GM19455 (cell line): ENCODE measurements around the gene GPSM1.

Source experiments
- ATAC-seq: cut with Tn5 transposase; IDR thresholded peaks from one replicate; pipeline ENCODE4 v1.9.1; 2021; ENCODE audit not compliant: unreplicated experiment

GPSM1 gene

DNA sequence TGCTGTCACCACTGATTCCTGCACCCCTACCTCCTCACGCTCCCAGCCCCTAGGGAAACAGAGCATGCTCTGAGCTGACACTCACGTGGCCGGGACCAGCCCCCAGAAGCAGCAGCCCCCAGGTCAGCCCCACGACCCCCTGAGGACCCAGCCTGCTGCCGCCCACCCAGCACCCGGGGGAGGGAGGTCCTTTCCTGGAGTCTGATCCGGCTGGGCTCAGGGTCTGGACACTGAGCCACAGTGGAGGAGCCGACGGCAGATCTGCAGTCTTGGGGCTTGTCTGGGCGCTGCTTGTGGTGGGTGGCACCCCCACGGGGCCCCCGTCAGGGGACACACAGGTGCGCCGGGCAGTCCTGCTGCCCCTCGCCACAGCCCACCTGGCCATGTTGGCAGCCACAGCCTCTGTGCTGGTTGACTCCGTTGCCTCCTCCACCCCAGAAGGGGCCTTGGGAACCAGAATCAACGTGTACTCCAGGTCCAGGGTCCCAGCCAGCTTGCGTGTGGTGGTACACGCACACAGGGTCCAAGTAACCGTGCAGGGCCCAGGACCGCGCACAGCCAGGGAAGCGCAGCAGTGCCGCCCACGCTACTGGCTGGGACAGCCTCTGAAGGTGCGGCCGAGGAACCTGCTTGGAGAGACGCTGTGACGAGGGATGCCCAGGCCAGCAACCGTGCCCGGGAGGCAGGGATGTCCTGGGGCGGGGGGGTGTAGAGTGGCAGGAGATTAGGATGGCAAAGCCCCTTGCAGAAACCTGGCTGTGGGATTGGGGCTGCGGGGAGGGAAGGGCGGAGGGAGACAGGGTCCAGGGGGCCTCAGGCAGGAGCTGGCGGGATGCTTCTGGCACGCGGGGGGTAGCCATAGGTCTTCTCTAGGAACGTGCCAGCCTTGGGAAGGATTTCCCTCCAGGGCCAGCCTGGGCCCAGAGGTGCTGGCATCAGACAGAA lies 32.7 kb downstream of the GPSM1 start:
- no peak for ATAC-seq

- ATAC-seq, result no peak
Measured at GRCh38 chr9:136361047-136361753, 33.9 kb downstream of the GPSM1 start.

DNA sequence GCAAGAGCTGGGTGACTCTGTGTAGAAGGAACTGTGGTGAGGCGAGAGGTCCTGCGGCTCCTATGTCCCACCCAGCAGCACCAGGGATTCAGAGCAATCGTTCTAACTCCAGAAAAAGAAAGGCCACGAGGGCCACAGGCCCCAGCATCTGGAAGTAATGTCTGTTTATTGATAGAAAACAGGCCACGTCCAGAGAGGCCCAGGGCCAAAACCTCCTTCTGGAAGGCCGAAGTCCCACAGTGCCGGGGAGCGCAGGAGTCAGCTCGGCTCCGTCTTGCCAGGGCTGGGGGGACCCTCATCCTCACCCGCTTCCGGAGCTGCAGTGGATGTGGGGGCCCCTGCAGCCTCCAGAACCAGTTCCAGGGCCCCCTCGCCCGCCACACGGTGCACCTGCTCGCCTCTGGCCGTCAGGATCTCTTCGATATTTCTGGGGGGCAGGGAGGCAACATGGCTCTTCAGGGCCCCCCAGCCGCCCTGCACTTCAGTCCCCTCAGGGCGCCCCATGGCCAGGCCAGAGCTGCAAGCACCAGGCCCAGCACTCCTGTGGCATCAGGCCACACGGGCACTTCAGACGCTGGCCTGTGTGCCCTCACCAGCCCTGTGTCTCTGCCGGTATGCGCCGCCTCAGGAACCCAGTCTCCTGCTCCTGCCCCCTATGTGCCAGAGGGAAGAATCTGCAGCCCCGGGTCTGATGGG lies 34.6 kb downstream of the GPSM1 start:
- no peak for ATAC-seq

DNA sequence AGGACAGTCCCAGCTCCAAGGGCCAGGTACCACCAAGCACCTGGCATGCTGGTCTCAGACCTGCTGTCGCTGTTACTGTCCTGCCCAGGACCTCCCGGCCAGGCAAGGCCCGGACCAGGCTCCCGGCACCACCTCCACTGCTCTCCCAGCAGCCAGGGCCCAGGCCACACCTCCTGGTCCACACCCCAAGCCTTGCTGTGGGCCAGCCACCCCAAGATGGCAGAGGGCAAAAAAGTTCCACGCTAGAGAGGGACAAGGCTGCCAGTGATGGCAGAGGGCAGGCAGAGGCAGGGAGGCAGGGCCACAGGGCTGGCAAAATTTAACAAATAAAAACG lies 35.1 kb downstream of the GPSM1 start:
- no peak for ATAC-seq

GRCh38 chr9:136363106-136363948 lies 36.0 kb downstream of the GPSM1 start, which contains the start of gene DNLZ:
DNLZ (minus strand) TSS chr9:136363744; CDS start chr9:136363714, 30 bp downstream.
- peak; percentile 77 for ATAC-seq

- no peak for ATAC-seq
Measured at GRCh38 chr9:136363949-136364748, 36.8 kb downstream of the GPSM1 start.

DNA sequence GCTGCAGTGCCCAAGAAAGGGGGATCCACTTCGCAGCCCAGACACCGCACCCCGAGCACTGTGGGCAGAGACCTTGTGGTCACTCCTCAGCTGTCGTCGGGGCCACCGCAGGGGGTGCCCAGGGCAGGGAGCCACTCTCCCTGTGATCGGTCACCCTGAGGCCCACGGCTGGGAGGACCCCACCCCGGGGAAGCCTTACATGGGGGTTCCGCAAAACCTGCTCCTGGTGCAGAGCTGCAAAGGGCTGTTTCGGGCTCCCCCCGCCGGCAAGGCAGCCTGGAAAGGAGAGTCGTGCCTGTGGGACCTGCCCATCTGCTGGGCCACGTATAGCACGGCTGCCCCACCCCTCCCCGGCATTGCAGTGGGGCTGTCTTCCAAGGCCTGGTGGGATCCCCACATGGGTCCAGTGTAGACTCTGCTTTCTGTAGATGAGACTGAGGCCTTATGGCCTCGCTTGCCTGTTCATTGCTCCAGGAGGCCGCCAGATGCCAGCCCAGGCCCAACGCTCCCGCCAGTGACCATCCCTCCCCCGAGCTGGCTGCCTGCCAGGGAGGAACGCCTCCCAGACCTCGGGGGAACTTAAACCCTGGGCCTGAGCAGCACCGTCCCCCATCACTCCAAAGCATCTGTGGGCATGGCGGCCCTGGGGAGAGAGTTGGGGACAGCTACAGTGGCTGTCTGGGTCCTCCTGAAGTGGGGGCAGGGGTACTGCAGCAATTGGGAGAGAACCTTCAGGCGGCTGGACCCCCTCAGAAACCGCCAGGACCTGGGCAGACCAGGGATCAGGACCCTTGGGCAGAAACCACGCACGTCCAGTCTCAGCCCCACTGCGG lies 37.8 kb downstream of the GPSM1 start:
- no peak for ATAC-seq

GRCh38 chr9:136365775-136366222 lies 38.5 kb downstream of the GPSM1 start:
- no peak for ATAC-seq

DNA sequence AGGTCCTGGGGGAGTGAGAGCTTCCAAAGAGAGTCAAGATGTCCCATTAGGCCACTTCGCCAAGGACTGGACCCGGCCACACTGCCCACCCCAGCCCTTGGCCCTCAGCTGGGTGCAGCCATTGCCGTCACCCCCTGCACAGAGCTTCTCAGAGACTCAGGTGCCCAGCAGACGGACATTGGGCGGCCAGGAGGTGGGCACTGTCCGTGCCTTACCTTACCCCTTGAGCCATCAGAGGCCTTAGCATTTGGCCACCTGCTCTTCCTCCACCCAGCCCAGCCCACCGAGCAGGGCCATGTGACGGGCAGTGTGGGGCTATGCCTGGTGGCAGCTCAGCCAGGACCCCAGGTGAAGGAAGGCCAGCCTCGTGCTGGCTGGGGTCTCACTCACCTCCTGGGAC lies 39.5 kb downstream of the GPSM1 start:
- ATAC-seq, result no peak

DNA sequence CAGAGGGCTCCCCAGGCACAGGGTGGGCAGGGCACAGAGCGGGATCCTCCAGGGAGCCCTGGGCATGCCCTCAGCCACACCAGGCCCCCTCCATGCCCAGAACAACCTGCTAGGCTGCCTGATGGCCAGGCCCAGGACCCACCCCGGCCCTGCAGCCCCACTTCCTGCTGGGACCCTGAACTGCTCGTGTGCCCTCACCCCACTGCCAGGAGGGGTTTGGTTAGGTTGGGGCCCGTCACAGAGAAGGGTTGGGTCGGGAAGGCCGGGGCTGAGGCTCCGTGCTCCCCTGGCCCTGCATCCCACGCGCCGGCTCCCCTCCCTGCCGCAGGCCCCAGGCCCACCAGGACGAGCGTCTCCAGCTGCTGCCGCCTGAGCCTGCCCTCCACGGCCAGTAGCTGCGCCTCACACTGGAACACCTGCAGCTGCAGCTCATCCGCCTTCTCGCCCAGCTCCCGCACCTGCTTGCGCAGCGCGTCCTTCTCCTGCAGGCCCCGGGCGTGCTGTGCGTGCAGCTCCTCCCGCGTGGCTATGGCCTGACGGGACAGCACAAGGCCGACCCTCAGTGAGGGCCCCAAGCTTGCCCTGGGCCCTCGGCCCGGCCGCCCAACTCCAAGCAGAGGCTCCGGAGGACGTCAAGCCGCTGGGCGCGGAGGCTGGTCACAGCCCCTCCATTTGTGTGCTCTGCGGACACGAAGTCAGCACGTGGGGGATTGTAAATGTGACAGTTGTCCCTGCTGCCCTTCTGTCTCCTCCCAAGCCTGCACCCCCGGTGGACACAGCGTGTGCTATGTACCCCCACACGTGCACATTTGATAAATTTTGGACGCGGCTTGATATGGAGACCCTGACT lies 40.2 kb downstream of the GPSM1 start:
- no peak for ATAC-seq

DNA sequence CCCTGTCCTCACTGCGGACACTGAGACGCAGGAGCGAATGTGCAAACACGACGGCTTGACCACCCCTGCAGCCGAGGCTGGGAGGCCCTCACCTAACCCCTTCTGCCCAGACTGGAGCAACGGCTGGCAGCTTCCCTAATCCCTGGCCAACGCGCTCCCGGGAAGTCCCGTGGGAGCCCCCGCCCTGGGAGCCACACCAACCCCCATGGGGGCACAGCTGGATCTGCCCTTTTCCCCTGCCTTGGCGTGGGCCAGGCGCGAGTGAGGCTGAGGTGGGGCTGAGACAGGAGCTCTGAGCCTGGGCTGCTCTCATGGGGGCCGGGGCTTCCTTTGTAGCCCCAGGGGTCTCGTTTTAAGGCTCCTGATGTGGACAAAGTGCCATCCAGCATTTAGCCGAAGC lies 40.9 kb downstream of the GPSM1 start:
- no peak for ATAC-seq

DNA sequence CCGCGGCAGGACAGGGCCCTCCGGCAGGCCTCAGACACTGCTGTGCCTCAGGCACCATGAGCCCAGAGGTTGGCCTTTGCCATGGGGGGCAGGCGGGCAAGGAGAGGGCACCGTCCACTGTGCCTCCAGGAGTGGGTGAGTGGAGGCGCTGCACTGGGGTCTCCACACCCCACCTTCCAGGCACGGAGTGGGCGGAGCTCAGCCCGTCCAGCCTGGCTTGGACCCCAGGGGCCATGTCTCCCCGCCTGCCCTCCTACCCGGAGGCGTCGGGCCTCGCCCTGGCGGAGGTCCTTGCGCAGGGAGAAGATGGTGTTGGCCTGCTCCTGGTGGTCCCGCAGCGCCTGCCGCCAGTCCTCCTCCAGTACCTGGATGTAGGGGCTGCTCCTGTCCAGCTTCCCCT lies 42.7 kb downstream of the GPSM1 start:
- ATAC-seq, result no peak

DNA sequence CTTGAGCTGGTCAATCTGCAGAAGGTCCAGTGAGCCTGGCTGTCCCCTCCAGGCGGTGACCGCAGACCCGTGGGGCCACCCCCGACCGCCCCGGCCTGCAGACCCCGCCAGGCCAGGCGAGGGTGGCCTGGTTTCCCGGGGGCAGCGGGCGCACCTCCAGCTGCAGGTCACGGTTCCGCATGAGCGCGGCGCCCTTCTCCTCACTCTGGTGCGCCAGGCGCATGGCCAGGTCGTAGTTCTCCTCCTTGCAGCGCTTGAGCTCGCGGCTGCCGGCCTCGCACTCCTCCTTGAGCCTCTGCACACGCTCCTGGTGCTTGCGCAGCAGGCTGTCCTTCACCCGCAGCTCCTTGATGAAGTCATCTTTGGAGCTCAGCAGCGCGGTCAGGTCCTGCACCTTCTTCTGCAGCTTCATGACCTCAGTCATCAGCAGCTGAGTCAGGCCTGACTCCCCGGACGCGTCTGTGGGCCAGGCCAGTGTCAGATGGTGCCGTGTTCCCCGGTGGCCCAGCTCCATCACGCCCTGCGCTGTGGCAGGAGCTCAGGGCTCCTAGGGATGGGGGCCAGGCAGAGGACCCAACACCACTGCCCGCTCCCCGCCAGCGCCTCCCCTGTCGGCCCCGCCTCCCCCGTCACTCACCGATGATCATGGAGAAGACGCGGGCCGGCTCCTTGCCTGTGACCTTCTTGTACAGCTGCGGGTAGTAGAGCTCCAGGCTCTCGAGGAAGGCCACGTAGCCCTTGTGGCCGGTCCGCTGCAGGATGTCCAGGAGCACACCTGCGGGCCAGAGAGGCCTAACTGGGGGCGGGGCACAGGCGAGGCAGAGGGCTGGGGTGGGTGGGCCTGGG lies 43.6 kb downstream of the GPSM1 start:
- no peak for ATAC-seq

DNA sequence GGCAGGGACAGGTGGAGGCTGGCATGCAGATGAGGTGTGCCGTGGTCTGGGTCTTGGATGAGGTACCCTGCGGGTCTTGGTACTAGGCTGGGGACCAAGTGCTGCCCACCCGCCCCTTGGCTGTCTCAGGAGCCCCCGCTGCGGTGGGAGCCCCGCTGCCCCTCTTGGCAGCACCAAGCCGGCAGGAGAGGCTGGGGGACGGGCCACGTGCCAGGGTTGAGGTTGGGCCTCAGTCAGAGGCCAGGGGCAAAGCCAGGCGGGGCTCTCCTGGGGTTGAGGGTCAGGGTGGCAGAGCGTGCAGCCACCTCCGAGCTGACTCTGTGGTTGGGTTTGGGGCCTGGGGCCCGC lies 44.2 kb downstream of the GPSM1 start:
- ATAC-seq, result no peak

DNA sequence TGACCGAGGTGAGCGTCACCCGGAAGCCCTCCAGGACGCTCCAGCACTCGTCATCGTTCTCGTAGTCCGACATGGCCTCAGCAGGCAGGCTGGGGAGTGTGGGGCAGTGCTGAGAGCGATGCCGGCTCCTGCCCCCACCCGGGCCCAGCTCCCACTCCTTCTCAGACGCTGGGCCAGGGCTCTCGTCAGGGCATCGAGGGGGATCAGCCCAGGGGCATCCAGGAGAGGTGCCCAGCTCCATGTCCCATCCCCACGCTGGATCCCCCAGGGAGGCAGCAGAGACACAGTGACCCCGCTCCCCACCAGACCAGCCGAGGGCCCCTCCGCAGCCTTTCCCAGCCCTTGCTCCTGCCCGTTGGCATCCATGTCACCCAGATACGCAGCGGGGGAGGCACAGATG lies 44.7 kb downstream of the GPSM1 start:
- no peak for ATAC-seq

- ATAC-seq, result no peak
Measured at GRCh38 chr9:136372561-136373299, 45.4 kb downstream of the GPSM1 start.
